GM12878 (cell line): ENCODE data around the gene SEMA6C. TPM values are rescaled to one million over a fixed set of nuclear protein-coding genes. Genes with fewer than 3 reads are reported as not detected.

ENCODE experiments used
- BHLHE40 ChIP-seq, 2 experiments: fragments of 450-650 bp in 1 of 2; IDR thresholded peaks; 2 replicates each; pipeline ENCODE4 v1.6.1; 2011 to 2017; ENCODE audit warnings: low read depth in 2 of 2, borderline replicate concordance in 1 of 2, improper control_type of control experiment in 1 of 2, low read length in 1 of 2, mild to moderate bottlenecking in 1 of 2
- CEBPB ChIP-seq, 2 experiments: fragments of 150-350 bp in 1 of 2; IDR thresholded peaks; 2 replicates each; pipeline ENCODE4 v1.6.1; 2012 to 2014; ENCODE audit warnings: low read depth in 2 of 2, low read length in 2 of 2, borderline replicate concordance in 1 of 2, inconsistent platforms in 1 of 2
- CHD2 ChIP-seq: IDR thresholded peaks from 2 replicates; pipeline ENCODE4 v1.6.1; 2011; ENCODE audit warnings: low read depth, low read length, improper control_type of control experiment, borderline replicate concordance
- HDGF ChIP-seq: fragments of 450-650 bp; IDR thresholded peaks from 2 replicates; pipeline ENCODE4 v1.6.1; 2016; ENCODE audit warnings: antibody characterized with exemption
- SUZ12 ChIP-seq: fragments of 200-600 bp; sonication (generic); IDR thresholded peaks from one replicate; pipeline ENCODE4 v1.6.1; 2018; ENCODE audit warnings: antibody characterized with exemption, mild to moderate bottlenecking; ENCODE audit not compliant: unreplicated experiment
- TCF3 ChIP-seq: IDR thresholded peaks from 2 replicates; pipeline ENCODE4 v1.6.1; 2012; ENCODE audit warnings: low read depth, mild to moderate bottlenecking, low read length, borderline replicate concordance; ENCODE audit not compliant: insufficient read depth
- polyA plus RNA-seq, 11 experiments: library from polyadenylated mRNA; depleted of rRNA in 4 of 11; unstranded in 6 of 11; stranded (reverse) in 5 of 11; fragments of >200 nt; fragmentation: Nextera tagmentation in 4 of 11; fragmentation: Illumina TruSeq in 1 of 11; extraction: Ambion mirVana in 4 of 11; extraction: Trizol in 1 of 11; gene quantifications; 1 replicate in 1 of 11; 2 replicates in 10 of 11; pipeline versions ENCODE4 v1.2.1 to v1.2.3, GENCODE V29; 2011 to 2016; ENCODE audit warnings: inconsistent platforms in 2 of 11, missing spikeins in 2 of 11, low read depth in 1 of 11
- total RNA-seq, 4 experiments: library from RNA; depleted of rRNA in 3 of 4; stranded (reverse); fragments of >200 nt in 3 of 4; fragmentation: Illumina TruSeq in 1 of 4; extraction: Trizol in 1 of 4; gene quantifications; 2 replicates each; pipeline versions ENCODE4 v1.2.1 to v1.2.3, GENCODE V29; 2013 to 2021
- TF ChIP-seq, protein P1 (sequence below): IDR thresholded peaks from 2 replicates; pipeline ENCODE4 v1.6.1; 2011; ENCODE audit warnings: mild to moderate bottlenecking, low read depth, low read length, moderate library complexity; ENCODE audit not compliant: insufficient replicate concordance
- TF ChIP-seq, protein P2 (sequence below): fragments of 450-650 bp; IDR thresholded peaks from 2 replicates; pipeline ENCODE4 v1.6.1; 2016; ENCODE audit warnings: mild to moderate bottlenecking, moderate library complexity, borderline replicate concordance

Gene SEMA6C
- total and polyA plus RNA-seq, 10 of the 15 experiments (the other 5 are each of a cell fraction or from before 2014, with no cell fraction given): 0.13 to 2.2 (median 0.29) TPM; not detected in 1

DNA sequence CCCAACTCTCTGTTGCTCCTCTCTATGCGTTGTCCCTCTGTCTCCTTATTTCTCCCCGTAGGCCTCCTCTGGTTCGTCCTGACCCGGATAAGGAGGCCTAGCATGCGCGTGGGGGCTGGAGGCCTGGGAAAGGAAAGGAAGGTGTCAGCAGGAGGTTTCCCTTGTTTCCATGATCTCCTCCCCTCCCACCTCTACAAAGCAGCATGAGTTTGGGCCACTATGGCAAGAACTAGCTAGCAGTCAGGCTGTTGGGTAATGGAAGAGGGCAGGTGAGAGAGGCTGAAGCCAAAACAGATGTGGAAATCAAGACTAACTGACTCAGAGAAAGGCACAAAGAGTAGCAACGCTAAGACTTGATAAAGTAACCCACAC lies 687 bp upstream of the SEMA6C start (continued):
- TF ChIP-seq CHD2 (no peak), SUZ12 (no peak), CEBPB (IDR thresholded peaks at IDR 0.05; ENCODE audit: borderline replicate concordance in 1 of 2, low read depth in 2 of 2, low read length in 2 of 2) (no peak), BHLHE40 (IDR thresholded peaks at IDR 0.05; ENCODE audit: borderline replicate concordance in 1 of 2, low read depth in 2 of 2, low read length in 1 of 2) (no peak), HDGF (no peak), TCF3 (no peak)
- TF ChIP-seq, protein P1, sequence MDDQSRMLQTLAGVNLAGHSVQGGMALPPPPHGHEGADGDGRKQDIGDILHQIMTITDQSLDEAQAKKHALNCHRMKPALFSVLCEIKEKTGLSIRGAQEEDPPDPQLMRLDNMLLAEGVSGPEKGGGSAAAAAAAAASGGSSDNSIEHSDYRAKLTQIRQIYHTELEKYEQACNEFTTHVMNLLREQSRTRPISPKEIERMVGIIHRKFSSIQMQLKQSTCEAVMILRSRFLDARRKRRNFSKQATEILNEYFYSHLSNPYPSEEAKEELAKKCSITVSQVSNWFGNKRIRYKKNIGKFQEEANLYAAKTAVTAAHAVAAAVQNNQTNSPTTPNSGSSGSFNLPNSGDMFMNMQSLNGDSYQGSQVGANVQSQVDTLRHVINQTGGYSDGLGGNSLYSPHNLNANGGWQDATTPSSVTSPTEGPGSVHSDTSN: no peak
- TF ChIP-seq, protein P2, sequence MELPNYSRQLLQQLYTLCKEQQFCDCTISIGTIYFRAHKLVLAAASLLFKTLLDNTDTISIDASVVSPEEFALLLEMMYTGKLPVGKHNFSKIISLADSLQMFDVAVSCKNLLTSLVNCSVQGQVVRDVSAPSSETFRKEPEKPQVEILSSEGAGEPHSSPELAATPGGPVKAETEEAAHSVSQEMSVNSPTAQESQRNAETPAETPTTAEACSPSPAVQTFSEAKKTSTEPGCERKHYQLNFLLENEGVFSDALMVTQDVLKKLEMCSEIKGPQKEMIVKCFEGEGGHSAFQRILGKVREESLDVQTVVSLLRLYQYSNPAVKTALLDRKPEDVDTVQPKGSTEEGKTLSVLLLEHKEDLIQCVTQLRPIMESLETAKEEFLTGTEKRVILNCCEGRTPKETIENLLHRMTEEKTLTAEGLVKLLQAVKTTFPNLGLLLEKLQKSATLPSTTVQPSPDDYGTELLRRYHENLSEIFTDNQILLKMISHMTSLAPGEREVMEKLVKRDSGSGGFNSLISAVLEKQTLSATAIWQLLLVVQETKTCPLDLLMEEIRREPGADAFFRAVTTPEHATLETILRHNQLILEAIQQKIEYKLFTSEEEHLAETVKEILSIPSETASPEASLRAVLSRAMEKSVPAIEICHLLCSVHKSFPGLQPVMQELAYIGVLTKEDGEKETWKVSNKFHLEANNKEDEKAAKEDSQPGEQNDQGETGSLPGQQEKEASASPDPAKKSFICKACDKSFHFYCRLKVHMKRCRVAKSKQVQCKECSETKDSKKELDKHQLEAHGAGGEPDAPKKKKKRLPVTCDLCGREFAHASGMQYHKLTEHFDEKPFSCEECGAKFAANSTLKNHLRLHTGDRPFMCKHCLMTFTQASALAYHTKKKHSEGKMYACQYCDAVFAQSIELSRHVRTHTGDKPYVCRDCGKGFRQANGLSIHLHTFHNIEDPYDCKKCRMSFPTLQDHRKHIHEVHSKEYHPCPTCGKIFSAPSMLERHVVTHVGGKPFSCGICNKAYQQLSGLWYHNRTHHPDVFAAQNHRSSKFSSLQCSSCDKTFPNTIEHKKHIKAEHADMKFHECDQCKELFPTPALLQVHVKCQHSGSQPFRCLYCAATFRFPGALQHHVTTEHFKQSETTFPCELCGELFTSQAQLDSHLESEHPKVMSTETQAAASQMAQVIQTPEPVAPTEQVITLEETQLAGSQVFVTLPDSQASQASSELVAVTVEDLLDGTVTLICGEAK: no peak
